ENCODE data around the gene DBNL. TPM values are rescaled to one million over a fixed set of nuclear protein-coding genes. Genes with fewer than 3 reads are reported as not detected.

DBNL gene
- total RNA-seq, 5 donors from 2014 or later (not counting 1 experiment from before 2014, with no cell fraction given), result 101 to 188 (median 156) TPM

DNA sequence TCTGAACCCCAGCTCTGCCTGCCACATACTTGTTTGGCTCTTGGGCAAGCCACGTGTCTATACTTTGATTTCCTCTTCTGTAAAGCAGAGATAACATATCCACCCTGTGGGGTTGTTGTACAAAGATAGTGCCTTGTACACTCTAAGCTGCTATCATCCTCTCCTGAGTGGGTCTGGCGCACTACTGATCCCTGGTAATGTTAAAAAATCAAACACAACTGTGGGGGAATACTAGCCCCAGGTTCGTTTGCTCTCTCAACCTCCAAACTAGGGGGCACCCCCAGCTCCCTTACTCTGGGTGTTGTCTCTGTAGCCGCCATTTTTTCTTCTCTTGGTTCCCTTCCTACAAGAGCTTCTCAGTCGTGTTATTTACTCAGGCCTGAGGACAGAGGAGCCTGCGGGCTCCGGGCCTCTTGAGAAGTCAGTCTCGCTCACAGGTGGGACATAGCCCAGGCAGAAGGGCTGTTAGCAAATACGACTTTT lies 36.8 kb downstream of the DBNL start:
- POLR2A ChIA-PET, result interaction anchor here (0.7 to 1.0 kb wide), 2 partner anchors 13 to 765 kb away, joined by 4 read pairs; no protein-coding TSS in a partner anchor

DNA sequence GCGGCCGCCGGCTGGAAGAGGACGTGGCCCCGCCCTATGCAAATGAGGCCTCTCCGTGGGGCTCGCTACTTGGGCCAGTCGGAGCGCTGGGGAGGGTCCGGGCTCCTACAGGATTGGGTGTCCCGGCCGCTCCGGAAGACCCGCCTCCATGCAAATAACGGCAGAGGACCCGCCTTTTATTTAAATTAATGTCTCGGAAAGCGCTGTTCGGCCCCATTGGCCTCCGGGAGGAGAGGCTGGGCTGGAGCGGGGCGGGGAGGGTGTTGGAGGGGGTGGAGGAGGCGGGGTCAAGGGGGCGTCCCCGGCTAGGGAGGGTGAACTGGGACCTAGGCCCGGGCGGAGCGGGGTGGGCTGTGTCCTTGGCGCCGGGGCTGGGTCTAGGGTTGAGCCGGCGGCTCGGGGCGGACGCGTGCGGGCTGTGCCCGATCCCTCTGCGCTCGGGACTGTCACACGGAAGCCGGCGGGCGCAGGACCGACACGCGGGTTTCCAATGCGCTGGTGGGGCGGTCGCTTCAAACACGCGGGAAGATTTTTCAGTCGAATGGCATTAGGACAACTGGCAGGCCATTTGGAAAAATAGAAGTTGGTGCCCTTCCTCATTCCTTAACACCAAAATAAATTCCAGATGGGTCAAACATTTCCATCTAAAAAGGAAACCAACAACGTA lies 38.2 kb downstream of the DBNL start:
- Histone ChIP-seq H3K27ac (ENCODE audit: low read length) (peak overlapping the region; percentile 65), H3K4me1 (ENCODE audit: control insufficient read depth in 1 of 2, extremely low read depth in 1 of 2, insufficient read depth in 2 of 2, low read length in 2 of 2) (peaks cover 4 to 47% of the 10 kb centered on the region in 2 experiments), H3K27me3 (replicated peaks in 1 of 2; ENCODE audit: control insufficient read depth in 2 of 2, extremely low read depth in 1 of 2, insufficient read depth in 2 of 2, low read length in 1 of 2) (no peaks in the 10 kb centered on the region), H3K9me3 (no peaks in the 10 kb centered on the region), H3K4me3 (ENCODE audit: control insufficient read depth in 1 of 2, extremely low read depth in 1 of 2, low read length in 1 of 2) (peak overlapping the region; percentile 17 to 60), H3K36me3 (ENCODE audit: control insufficient read depth in 2 of 2, extremely low read depth in 1 of 2, insufficient read depth in 1 of 2, low read length in 1 of 2) (peaks cover 16 to 29% of the 10 kb centered on the region in 2 donors)
- POLR2A ChIA-PET, result no interaction called here
- Mint-ChIP-seq H3K27ac (peak overlapping the region; percentile 66 to 73), H3K4me1 (peaks cover 30 to 39% (median 30%) of the 10 kb centered on the region in 3 donors), H3K27me3 (no peaks in the 10 kb centered on the region), H3K4me3 (peak overlapping the region; percentile 86 to 91 (median 90)), H3K36me3 (peaks cover 9% of the 10 kb centered on the region), H3K9me3 (no peaks in the 10 kb centered on the region)
- ATAC-seq (replicated peaks in 1 of 4) (peak; percentile 92 to 96 (median 94)), DNase-seq (peak; percentile 90 to 100 (median 98))
- CTCF ChIA-PET, result no interaction called here
- under 1% methylated on average over 36 of the region's 54 CpGs for WGBS (ENCODE audit: insufficient coverage)

More for the DNA sequence above, 36.8 kb downstream of the DBNL start:
- H3K9me3 Mint-ChIP-seq, result no peaks in the 10 kb centered on the region
- peak overlapping the region; percentile 45 to 74 for H3K4me3 ChIP-seq (ENCODE audit: control insufficient read depth in 1 of 2, extremely low read depth in 1 of 2, low read length in 1 of 2)
- ATAC-seq (replicated peaks in 1 of 4) (no peak), DNase-seq (peak in 9 of 35 experiments; percentile 11 to 59 (median 37))
- H3K4me3 Mint-ChIP-seq, result peak overlapping the region; percentile 86 to 91 (median 90)
- H3K4me1 ChIP-seq (ENCODE audit: control insufficient read depth in 1 of 2, extremely low read depth in 1 of 2, insufficient read depth in 2 of 2, low read length in 2 of 2), result peaks cover 4 to 53% of the 10 kb centered on the region in 2 experiments
- peak overlapping the region; percentile 89 to 93 for H3K27ac Mint-ChIP-seq
- WGBS (ENCODE audit: insufficient coverage), result no CpG with 5 or more reads among the region's 9 CpGs
- peaks cover 23 to 43% of the 10 kb centered on the region in 2 donors for H3K36me3 ChIP-seq (ENCODE audit: control insufficient read depth in 2 of 2, extremely low read depth in 1 of 2, insufficient read depth in 1 of 2, low read length in 1 of 2)
- H3K36me3 Mint-ChIP-seq, result peaks cover 20% of the 10 kb centered on the region
- H3K27me3 ChIP-seq (replicated peaks in 1 of 2; ENCODE audit: control insufficient read depth in 2 of 2, extremely low read depth in 1 of 2, insufficient read depth in 2 of 2, low read length in 1 of 2), result no peaks in the 10 kb centered on the region
- H3K27me3 Mint-ChIP-seq, result no peaks in the 10 kb centered on the region
- H3K9me3 ChIP-seq, result no peaks in the 10 kb centered on the region
- peaks cover 32 to 42% (median 33%) of the 10 kb centered on the region in 3 donors for H3K4me1 Mint-ChIP-seq
- CTCF ChIA-PET, result interaction anchor here (0.6 to 1.1 kb wide), 5 partner anchors 12 to 89 kb away, joined by 3 to 11 read pairs (median 5); partner anchors contain the start of gene DBNL (in 1 of the 2)
- peak overlapping the region; percentile 73 for H3K27ac ChIP-seq (ENCODE audit: low read length)

DNA sequence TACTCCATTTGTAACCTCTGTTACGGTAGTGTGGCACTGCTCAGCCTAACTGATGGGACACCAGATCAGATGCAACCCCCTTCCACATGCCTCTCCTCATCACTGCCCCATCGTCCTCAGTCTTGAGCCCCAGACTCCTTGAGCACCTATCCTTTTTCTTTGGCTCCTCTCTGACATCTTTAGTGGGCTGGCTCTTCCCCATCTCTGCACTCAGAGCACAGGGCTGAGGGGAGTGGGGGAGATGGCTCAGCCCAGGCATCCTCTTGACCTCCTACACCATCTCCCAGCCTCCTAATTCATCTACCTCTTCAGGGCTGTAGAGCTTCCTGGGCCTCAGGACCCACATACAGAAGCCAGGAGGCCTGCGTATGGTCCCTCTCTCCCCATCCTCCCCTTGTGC lies 39.3 kb downstream of the DBNL start:
- DNase-seq (no peak), ATAC-seq (replicated peaks in 1 of 4) (no peak)
- peaks cover 24 to 31% (median 26%) of the 10 kb centered on the region in 3 donors for H3K4me1 Mint-ChIP-seq
- POLR2A ChIA-PET, result interaction anchor here (0.6 to 0.7 kb wide), 2 partner anchors 17 to 27 kb away, joined by 3 to 5 read pairs; no protein-coding TSS in a partner anchor
- H3K4me3 ChIP-seq (ENCODE audit: control insufficient read depth in 1 of 2, extremely low read depth in 1 of 2, low read length in 1 of 2), result no peak overlapping the region
- H3K27me3 ChIP-seq (replicated peaks in 1 of 2; ENCODE audit: control insufficient read depth in 2 of 2, extremely low read depth in 1 of 2, insufficient read depth in 2 of 2, low read length in 1 of 2), result no peaks in the 10 kb centered on the region
- H3K36me3 Mint-ChIP-seq, result peaks cover 6% of the 10 kb centered on the region
- H3K36me3 ChIP-seq (ENCODE audit: control insufficient read depth in 2 of 2, extremely low read depth in 1 of 2, insufficient read depth in 1 of 2, low read length in 1 of 2), result peaks cover 7 to 18% of the 10 kb centered on the region in 2 donors
- H3K9me3 Mint-ChIP-seq, result no peaks in the 10 kb centered on the region
- peak overlapping the region; percentile 72 to 91 (median 86) for H3K4me3 Mint-ChIP-seq
- H3K27ac Mint-ChIP-seq, result no peak overlapping the region
- WGBS (ENCODE audit: insufficient coverage), result 100% methylated on average over 2 of the region's 3 CpGs
- no peaks in the 10 kb centered on the region for H3K27me3 Mint-ChIP-seq
- H3K27ac ChIP-seq (ENCODE audit: low read length), result no peak overlapping the region
- peaks cover 4 to 36% of the 10 kb centered on the region in 2 experiments for H3K4me1 ChIP-seq (ENCODE audit: control insufficient read depth in 1 of 2, extremely low read depth in 1 of 2, insufficient read depth in 2 of 2, low read length in 2 of 2)
- CTCF ChIA-PET, result no interaction called here
- no peaks in the 10 kb centered on the region for H3K9me3 ChIP-seq

DNA sequence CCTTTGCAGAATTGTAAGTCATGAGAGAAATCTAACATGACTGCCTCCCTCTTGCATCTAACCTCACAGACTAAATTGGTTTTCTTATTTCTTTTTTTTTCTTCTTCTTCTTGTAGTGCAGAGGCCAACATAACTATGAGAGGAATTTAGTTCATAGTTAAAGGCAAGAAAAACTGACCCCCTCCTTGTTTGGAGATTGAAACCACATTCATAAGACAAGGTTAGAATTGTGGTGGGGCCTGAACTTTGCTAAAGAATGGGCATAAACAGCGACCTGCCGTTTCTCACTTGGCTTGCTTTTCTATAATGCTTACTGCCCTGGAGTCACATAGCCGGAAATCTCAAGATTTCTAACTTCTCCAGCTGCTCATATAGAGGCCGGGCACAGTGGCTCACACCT lies 40.2 kb downstream of the DBNL start:
- Histone ChIP-seq H3K27me3 (replicated peaks in 1 of 2; ENCODE audit: control insufficient read depth in 2 of 2, extremely low read depth in 1 of 2, insufficient read depth in 2 of 2, low read length in 1 of 2) (no peaks in the 10 kb centered on the region), H3K4me3 (ENCODE audit: control insufficient read depth in 1 of 2, extremely low read depth in 1 of 2, low read length in 1 of 2) (no peak overlapping the region), H3K9me3 (no peaks in the 10 kb centered on the region), H3K36me3 (ENCODE audit: control insufficient read depth in 2 of 2, extremely low read depth in 1 of 2, insufficient read depth in 1 of 2, low read length in 1 of 2) (peaks cover 7 to 9% of the 10 kb centered on the region in 2 donors), H3K27ac (ENCODE audit: low read length) (no peak overlapping the region), H3K4me1 (ENCODE audit: control insufficient read depth in 1 of 2, extremely low read depth in 1 of 2, insufficient read depth in 2 of 2, low read length in 2 of 2) (peaks cover 4 to 27% of the 10 kb centered on the region in 2 experiments)
- WGBS (ENCODE audit: insufficient coverage), result 73% methylated on average over 4 of the region's 4 CpGs
- ChIA-PET CTCF (interaction anchor here in 1 of 2 donors (0.5 to 0.7 kb wide), 3 partner anchors 12 to 396 kb away, joined by 3 to 4 read pairs (median 4); no protein-coding TSS in a partner anchor), POLR2A (interaction anchor here in 1 of 2 donors (0.5 to 0.7 kb wide), 2 partner anchors 16 to 490 kb away, joined by 3 to 4 read pairs; no protein-coding TSS in a partner anchor)
- H3K27ac Mint-ChIP-seq, result no peak overlapping the region
- DNase-seq (no peak), ATAC-seq (replicated peaks in 1 of 4) (no peak)
- peak overlapping the region in 1 of 3 donors; percentile 86 for H3K4me3 Mint-ChIP-seq
- H3K9me3 Mint-ChIP-seq, result no peaks in the 10 kb centered on the region
- H3K27me3 Mint-ChIP-seq, result no peaks in the 10 kb centered on the region
- peaks cover 24 to 29% (median 26%) of the 10 kb centered on the region in 3 donors for H3K4me1 Mint-ChIP-seq
- H3K36me3 Mint-ChIP-seq, result peaks cover 6% of the 10 kb centered on the region

DNA sequence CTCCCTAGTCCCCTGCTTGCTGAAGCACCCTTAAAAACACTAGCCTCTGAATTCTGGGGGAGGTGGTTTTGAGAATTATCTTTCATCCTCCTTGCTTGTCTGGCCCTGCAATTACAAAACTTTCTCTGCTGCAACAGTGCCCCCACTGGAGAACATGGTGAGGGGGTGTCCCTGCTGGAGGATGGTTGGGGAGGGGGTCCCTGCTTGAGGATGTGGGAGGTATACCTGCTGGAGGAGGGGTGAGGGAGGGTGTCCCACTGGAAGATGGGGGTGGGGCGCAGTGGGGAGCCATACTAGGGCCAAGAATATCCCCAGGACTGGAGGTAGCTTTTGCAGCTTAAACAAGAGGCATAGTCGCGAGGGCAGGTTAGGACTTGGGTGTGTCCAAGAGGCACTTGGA lies 41.0 kb downstream of the DBNL start:
- Mint-ChIP-seq H3K4me3 (no peak overlapping the region), H3K27ac (no peak overlapping the region), H3K36me3 (peaks cover 6% of the 10 kb centered on the region), H3K27me3 (no peaks in the 10 kb centered on the region), H3K9me3 (no peaks in the 10 kb centered on the region), H3K4me1 (peaks cover 19 to 26% (median 21%) of the 10 kb centered on the region in 3 donors)
- Histone ChIP-seq H3K27me3 (replicated peaks in 1 of 2; ENCODE audit: control insufficient read depth in 2 of 2, extremely low read depth in 1 of 2, insufficient read depth in 2 of 2, low read length in 1 of 2) (no peaks in the 10 kb centered on the region), H3K4me1 (ENCODE audit: control insufficient read depth in 1 of 2, extremely low read depth in 1 of 2, insufficient read depth in 2 of 2, low read length in 2 of 2) (peaks cover 4 to 18% of the 10 kb centered on the region in 2 experiments), H3K36me3 (ENCODE audit: control insufficient read depth in 2 of 2, extremely low read depth in 1 of 2, insufficient read depth in 1 of 2, low read length in 1 of 2) (peaks cover 0 to under 1% of the 10 kb centered on the region in 2 donors), H3K4me3 (ENCODE audit: control insufficient read depth in 1 of 2, extremely low read depth in 1 of 2, low read length in 1 of 2) (no peak overlapping the region), H3K9me3 (no peaks in the 10 kb centered on the region), H3K27ac (ENCODE audit: low read length) (no peak overlapping the region)
- ATAC-seq (replicated peaks in 1 of 4) (no peak), DNase-seq (no peak)
- ChIA-PET CTCF (interaction anchor here in 1 of 2 donors (0.6 to 0.7 kb wide), 2 partner anchors 101 to 398 kb away, joined by 3 to 4 read pairs; no protein-coding TSS in a partner anchor), POLR2A (interaction anchor here in 1 of 2 donors (0.6 kb wide), 1 partner anchor 157 kb away, joined by 3 read pairs; no protein-coding TSS in a partner anchor)
- WGBS (ENCODE audit: insufficient coverage), result 97% methylated on average over 3 of the region's 3 CpGs

DNA sequence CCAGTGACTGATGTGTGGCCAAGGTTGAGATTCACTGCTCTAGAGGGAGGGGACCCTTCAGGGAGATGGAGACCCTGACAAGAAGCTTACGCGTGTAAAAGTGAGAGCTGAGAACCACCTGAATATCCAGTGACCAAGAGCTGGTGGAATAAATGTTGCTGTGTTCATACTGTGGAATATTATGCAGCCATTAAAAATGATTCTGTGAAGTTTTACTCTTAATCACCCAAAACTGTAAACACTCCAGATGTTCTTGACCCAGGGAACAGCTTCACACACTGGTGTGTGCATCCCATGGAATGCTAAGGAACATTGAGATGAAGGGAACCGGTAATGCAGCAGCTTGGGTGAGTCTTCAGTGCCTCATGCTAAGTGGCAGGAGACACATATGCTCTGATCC lies 42.1 kb downstream of the DBNL start:
- Mint-ChIP-seq H3K27me3 (peaks cover 0 to 2% of the 10 kb centered on the region in 2 donors), H3K9me3 (no peaks in the 10 kb centered on the region), H3K4me1 (peaks cover 8 to 15% (median 11%) of the 10 kb centered on the region in 3 donors), H3K4me3 (no peak overlapping the region), H3K36me3 (no peaks in the 10 kb centered on the region), H3K27ac (no peak overlapping the region)
- CTCF ChIA-PET, result interaction anchor here in 1 of 2 donors (0.6 kb wide), 1 partner anchor 137 kb away, joined by 4 read pairs; no protein-coding TSS in a partner anchor
- POLR2A ChIA-PET, result no interaction called here
- Histone ChIP-seq H3K36me3 (ENCODE audit: control insufficient read depth in 2 of 2, extremely low read depth in 1 of 2, insufficient read depth in 1 of 2, low read length in 1 of 2) (no peaks in the 10 kb centered on the region), H3K4me3 (ENCODE audit: control insufficient read depth in 1 of 2, extremely low read depth in 1 of 2, low read length in 1 of 2) (no peak overlapping the region), H3K27me3 (replicated peaks in 1 of 2; ENCODE audit: control insufficient read depth in 2 of 2, extremely low read depth in 1 of 2, insufficient read depth in 2 of 2, low read length in 1 of 2) (no peaks in the 10 kb centered on the region), H3K4me1 (ENCODE audit: control insufficient read depth in 1 of 2, extremely low read depth in 1 of 2, insufficient read depth in 2 of 2, low read length in 2 of 2) (peaks cover 0 to 8% of the 10 kb centered on the region in 2 experiments), H3K27ac (ENCODE audit: low read length) (no peak overlapping the region), H3K9me3 (no peaks in the 10 kb centered on the region)
- ATAC-seq (replicated peaks in 1 of 4), result no peak
- 100% methylated on average over 3 of the region's 3 CpGs for WGBS (ENCODE audit: insufficient coverage)
- no peak for DNase-seq
